BJ (cell line): ENCODE results near the gene SLC38A8. TPM values are rescaled to one million over a fixed set of nuclear protein-coding genes. Genes with fewer than 3 reads are reported as not detected.

ENCODE experiments used
- CTCF ChIA-PET: fragments of 350-600 bp; formaldehyde crosslinking; extraction: SDS; loops from one replicate; lab custom pipeline; 2021; ENCODE audit warnings: antibody characterized with exemption, inconsistent platforms; lab: Yijun Ruan, JAX
- POLR2A ChIA-PET: fragments of 300-600 bp; sonication (Branson Sonifier 250); formaldehyde crosslinking; extraction: SDS; loops from one replicate; lab custom pipeline; 2021; ENCODE audit warnings: antibody characterized with exemption; lab: Charles Lee
- DNase-seq: peaks from one replicate; pipeline ENCODE4 v3.0.0-alpha.2; 2011; ENCODE audit warnings: low read depth
- H3K27me3 ChIP-seq: 2 replicates; pipeline ENCODE4 v1.6.0; 2011; ENCODE audit warnings: low read length; ENCODE audit not compliant: control insufficient read depth, insufficient read depth
- H3K36me3 ChIP-seq: 2 replicates; pipeline ENCODE4 v1.5.1; 2011; ENCODE audit warnings: low read length; ENCODE audit not compliant: control insufficient read depth, insufficient read depth
- H3K4me3 ChIP-seq: 2 replicates; pipeline ENCODE4 v1.5.1; 2011; ENCODE audit warnings: low read depth, mild to moderate bottlenecking, control low read depth, low read length
- polyA plus RNA-seq: library from polyadenylated mRNA; depleted of rRNA; stranded (reverse); fragments of >200 nt; gene quantifications from 2 replicates; pipeline ENCODE4 v1.2.3, GENCODE V29; 2011
- TF ChIP-seq, protein P1 (sequence below): IDR thresholded peaks from 2 replicates; pipeline ENCODE4 v1.5.1; 2011; ENCODE audit warnings: low read depth, mild to moderate bottlenecking, control low read depth, inconsistent platforms, low read length, moderate library complexity; ENCODE audit not compliant: insufficient read depth

The SLC38A8 gene
- polyA plus RNA-seq, 1 experiment, result not detected

DNA sequence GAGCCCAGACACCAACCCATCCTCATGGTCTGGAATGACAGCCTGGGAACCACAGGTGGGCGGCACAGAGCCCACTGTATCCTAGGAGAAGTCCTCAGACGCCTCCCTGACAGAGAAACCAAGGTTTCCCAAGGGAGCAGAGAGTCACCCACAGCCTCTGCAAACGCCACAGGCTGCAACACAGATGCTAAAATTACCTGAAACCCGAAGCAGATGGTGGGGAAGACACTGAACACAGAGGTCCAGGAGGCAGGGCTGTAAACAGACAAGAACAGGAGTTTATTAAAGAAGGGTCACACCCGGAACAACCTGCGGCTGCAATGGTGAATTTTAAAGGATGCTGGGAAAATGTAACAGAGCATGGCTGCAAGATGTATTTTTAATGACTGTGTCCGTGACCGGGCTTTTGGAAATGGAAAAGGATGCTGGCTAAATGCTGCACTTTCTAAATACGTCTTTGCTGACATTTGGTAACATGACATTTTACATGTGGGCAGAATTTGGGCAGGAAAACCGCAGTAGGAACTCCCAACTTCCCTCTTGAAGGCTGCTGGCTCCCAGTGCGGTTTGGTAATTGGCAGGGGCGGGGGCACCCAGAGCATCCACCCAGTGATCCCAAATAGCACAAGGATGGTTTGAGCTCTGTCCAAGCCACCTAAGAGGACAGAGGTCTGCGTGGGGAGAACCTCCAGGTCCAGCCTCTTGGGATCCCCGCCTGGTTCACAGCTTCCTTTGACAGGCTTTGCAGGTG, 13.1 kb downstream of the SLC38A8 start:
- POLR2A ChIA-PET, result no interaction called here
- no peaks in the 10 kb centered on the region for H3K36me3 ChIP-seq
- CTCF ChIA-PET, result no interaction called here
- DNase-seq, result no peak
- H3K27me3 ChIP-seq, result peaks cover 9% of the 10 kb centered on the region
- H3K4me3 ChIP-seq, result no peak overlapping the region
- TF ChIP-seq, protein P1, sequence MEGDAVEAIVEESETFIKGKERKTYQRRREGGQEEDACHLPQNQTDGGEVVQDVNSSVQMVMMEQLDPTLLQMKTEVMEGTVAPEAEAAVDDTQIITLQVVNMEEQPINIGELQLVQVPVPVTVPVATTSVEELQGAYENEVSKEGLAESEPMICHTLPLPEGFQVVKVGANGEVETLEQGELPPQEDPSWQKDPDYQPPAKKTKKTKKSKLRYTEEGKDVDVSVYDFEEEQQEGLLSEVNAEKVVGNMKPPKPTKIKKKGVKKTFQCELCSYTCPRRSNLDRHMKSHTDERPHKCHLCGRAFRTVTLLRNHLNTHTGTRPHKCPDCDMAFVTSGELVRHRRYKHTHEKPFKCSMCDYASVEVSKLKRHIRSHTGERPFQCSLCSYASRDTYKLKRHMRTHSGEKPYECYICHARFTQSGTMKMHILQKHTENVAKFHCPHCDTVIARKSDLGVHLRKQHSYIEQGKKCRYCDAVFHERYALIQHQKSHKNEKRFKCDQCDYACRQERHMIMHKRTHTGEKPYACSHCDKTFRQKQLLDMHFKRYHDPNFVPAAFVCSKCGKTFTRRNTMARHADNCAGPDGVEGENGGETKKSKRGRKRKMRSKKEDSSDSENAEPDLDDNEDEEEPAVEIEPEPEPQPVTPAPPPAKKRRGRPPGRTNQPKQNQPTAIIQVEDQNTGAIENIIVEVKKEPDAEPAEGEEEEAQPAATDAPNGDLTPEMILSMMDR, result no peak

DNA sequence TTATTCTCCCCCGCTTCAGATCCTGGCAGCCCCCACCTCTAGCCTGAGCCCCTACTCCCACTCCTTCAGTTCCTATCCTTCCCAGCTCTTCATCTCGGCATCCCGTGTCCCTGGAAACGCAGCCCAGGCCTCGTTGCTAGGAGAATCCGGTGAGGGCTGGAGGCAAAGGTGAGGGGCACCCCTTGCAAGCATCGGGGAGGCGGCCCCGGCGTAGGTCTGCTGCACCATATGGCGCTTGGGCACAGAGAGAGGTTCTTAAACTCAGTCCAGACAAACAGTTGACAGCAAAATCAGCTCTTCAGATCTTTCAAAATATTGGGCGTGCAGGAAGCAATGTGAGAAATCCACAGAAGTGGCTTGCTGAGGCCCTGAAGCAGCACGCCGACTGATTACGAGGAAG, 15.0 kb downstream of the SLC38A8 start:
- H3K36me3 ChIP-seq, result no peaks in the 10 kb centered on the region
- H3K27me3 ChIP-seq, result peaks cover 6% of the 10 kb centered on the region
- ChIA-PET CTCF (no interaction called here), POLR2A (no interaction called here)
- H3K4me3 ChIP-seq, result no peak overlapping the region
- TF ChIP-seq, protein P1, result no peak
- DNase-seq, result no peak

DNA sequence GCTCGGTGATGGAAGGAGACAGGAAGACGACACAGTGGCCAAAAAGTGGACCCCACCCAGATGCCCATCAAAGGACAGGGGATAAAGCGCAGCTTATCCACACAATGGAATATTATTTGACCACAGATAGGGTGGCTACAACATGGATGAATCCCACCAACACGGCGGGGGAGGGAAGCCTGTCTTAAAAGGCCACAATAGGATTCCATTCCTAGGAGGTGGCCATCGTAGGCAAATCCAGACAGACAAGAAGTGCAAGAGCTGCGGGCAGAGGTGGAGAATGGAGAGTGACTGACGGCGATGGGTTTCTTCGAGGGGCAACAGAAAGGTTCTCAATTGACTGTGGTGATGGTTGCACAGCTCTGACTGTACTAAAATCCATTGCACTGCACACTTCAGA, 16.0 kb downstream of the SLC38A8 start:
- POLR2A ChIA-PET, result no interaction called here
- DNase-seq, result no peak
- CTCF ChIA-PET, result no interaction called here
- Histone ChIP-seq H3K36me3 (no peaks in the 10 kb centered on the region), H3K4me3 (no peak overlapping the region), H3K27me3 (peaks cover 6% of the 10 kb centered on the region)
- TF ChIP-seq, protein P1, result no peak

DNA sequence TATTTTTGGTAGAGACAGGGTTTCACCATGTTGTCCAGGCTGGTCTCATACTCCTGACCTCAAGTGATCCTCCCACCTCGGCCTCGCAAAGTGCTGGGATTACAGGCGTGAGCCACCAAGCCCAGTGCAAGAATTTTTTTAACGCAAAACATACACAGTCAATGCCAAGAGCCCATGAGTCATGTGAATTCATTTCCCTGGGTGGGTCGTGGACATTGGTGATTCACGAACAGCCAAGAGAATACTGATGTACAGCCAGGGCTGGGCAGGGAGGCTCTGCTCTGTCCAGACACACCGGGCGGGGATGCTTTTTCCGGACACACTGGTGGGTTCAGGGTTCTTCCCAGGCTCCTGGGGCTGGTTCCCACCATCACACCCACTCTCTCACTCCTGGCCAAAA, 17.7 kb downstream of the SLC38A8 start:
- no peak for DNase-seq
- TF ChIP-seq, protein P1, result no peak
- ChIA-PET CTCF (no interaction called here), POLR2A (no interaction called here)
- H3K36me3 ChIP-seq, result no peaks in the 10 kb centered on the region
- H3K27me3 ChIP-seq, result no peaks in the 10 kb centered on the region; the same call in none of the 2 replicates
- H3K4me3 ChIP-seq, result no peak overlapping the region

DNA sequence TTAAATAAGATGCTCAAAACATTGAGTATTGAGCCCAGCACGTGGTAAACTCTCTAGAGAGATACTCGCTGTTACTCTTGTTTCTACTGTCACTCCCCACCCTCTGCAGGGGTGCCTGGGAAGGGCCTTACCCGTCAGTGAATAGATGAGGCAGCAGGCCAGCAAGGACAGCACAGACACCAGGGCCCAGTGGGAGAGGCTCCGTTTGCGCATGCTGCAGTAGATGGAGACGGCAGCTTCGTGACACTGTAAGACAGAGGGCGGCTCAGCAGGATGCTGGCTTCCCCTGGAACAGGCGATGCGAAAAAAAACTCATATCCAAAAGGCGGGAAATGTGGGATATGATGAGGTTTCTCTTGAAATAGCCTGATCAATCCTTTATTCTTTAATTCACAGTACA, 20.0 kb downstream of the SLC38A8 start:
- TF ChIP-seq, protein P1, result no peak
- Histone ChIP-seq H3K36me3 (no peaks in the 10 kb centered on the region), H3K27me3 (no peaks in the 10 kb centered on the region; the same call in none of the 2 replicates), H3K4me3 (no peak overlapping the region)
- DNase-seq, result no peak
- ChIA-PET POLR2A (no interaction called here), CTCF (interaction anchor here (2.2 kb wide), 1 partner anchor 18 kb away, joined by 10 read pairs; no protein-coding TSS in a partner anchor)
